ENCODE measurements around the gene TPPP. TPM values are rescaled to one million over a fixed set of nuclear protein-coding genes. Genes with fewer than 3 reads are reported as not detected.
A peak's percentile ranks its signal among the peaks of the same experiment; 100 is the strongest.
"Not testable (repeated sequence)": the region's sequence is repeated elsewhere in the genome, so short reads cannot be mapped to it uniquely, and the experiment has no call there.

TPPP gene
- total and polyA plus RNA-seq, 2 of the 13 experiments (the other 11 are each of a cell fraction or from before 2014, with no cell fraction given): 0.07 TPM; not detected in 1

DNA sequence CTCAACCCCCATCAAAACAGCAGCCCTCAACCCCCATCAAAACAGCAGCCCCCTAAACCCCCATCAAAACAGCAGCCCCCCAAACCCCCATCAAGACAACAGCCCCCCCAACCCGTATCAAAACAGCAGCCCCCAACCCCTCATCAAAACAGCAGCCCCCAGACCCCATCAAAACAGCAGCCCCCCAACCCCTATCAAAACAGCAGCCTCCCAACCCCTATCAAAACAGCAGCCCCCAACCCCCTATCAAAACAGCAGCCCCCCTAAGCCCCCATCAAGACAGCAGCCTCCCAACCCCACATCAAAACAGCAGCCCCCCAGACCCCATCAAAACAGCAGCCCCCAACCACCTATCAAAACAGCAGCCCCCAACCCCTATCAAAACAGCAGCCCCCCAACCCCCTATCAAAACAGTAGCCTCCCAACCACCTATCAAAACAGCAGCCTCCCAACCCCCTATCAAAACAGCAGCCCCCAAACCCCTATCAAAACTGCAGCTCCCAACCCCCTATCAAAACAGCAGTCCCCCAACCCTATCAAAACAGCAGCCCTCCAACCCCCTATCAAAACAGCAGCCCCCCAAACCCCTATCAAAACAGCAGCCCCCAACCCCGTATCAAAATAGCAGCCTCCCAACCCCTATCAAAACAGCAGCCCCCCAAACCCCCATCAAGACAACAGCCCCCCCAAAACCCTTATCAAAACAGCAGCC is 1.2 kb downstream of the TPPP start (continued):
- TF ChIP-seq HOXA5 (CRISPR knock-in tag; IDR thresholded peaks at IDR 0.05) (no peak), ZNF34 (CRISPR knock-in tag; IDR thresholded peaks at IDR 0.05; ENCODE audit: borderline replicate concordance) (no peak), WIZ (CRISPR knock-in tag; IDR thresholded peaks at IDR 0.05) (no peak), IKZF4 (CRISPR knock-in tag; IDR thresholded peaks at IDR 0.05; ENCODE audit: borderline replicate concordance, low read depth, not compliant biosample characterization) (no peak), FOXA1 (IDR thresholded peaks at IDR 0.05) (no peak), FOXA1 (CRISPR knock-in tag; IDR thresholded peaks at IDR 0.05) (no peak)
- TF ChIP-seq, protein P1, sequence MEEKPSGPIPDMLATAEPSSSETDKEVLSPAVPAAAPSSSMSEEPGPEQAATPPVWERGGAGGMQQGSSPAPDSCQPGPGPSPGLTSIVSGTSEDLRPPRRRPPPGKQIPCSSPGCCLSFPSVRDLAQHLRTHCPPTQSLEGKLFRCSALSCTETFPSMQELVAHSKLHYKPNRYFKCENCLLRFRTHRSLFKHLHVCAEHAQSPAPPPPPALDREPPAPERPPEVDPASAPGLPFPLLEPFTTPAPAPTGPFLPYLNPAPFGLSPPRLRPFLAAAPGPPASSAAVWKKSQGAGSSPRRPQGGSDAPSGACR (CRISPR knock-in tag; IDR thresholded peaks at IDR 0.05): no peak
- TF ChIP-seq, protein P2, sequence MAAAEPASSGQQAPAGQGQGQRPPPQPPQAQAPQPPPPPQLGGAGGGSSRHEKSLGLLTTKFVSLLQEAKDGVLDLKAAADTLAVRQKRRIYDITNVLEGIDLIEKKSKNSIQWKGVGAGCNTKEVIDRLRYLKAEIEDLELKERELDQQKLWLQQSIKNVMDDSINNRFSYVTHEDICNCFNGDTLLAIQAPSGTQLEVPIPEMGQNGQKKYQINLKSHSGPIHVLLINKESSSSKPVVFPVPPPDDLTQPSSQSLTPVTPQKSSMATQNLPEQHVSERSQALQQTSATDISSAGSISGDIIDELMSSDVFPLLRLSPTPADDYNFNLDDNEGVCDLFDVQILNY (CRISPR knock-in tag; conservative IDR thresholded peaks at IDR 0.05): no peak

DNA sequence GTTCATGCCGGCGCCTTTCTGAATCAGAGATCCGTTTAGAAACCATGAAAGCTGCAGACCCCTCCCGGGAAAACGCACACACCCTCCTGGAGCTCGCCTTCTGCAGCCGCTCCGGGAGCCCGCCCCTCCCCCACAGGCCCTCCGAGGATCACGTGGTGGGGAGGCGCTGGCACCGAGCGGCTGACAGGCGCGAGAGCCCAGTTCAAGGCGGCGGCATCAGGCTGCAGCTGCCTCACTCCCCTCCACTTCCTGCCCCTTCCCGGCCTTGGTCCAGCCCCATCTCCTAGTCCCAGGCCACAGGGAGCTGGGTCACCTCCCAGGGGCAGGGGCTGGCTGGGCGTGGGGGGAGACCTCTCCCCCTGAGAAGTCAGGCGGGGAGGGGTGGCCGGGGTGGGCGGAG is 2.1 kb downstream of the TPPP start:
- in situ Hi-C loops (cut with HindIII; ENCODE audit: extremely low pct_ligation_motif_present, low pct_unique_long_range_greater_than_20kb); H3K4me1 ChIP-seq (ENCODE audit: insufficient read depth, low read length); ATAC-seq; H3K4me2 ChIP-seq (ENCODE audit: low read depth, low read length); intact Hi-C loops (cut with micrococcal nuclease; ENCODE audit: unreplicated experiment); POLR2A ChIA-PET; CTCF ChIA-PET (ENCODE audit: low intra/inter-chr PET ratio, low total read pairs); BruUV-seq (replicated peaks); H4K20me1 ChIP-seq (ENCODE audit: insufficient read depth, low read length); H2AFZ ChIP-seq (ENCODE audit: low read length); H3K79me2 ChIP-seq (ENCODE audit: insufficient read depth, low read length); H3K36me3 ChIP-seq (replicated peaks in 1 of 2; ENCODE audit: control insufficient read depth in 1 of 2, insufficient read depth in 2 of 2, low read length in 2 of 2); H3K27ac ChIP-seq (ENCODE audit: extremely low read length, insufficient read depth, low read length); H3K9me3 ChIP-seq (ENCODE audit: low read length); FAIRE-seq; H3K4me3 ChIP-seq (replicated peaks in 1 of 3; ENCODE audit: insufficient read depth in 1 of 3, low read depth in 2 of 3, low read length in 3 of 3); H3K9ac ChIP-seq (ENCODE audit: insufficient read depth, low read depth, low read length); H3K27me3 ChIP-seq (ENCODE audit: control insufficient read depth in 1 of 2, insufficient read depth in 2 of 2, low read length in 2 of 2); DNase-seq (ENCODE audit: low spot score): not testable (repeated sequence)
- WGBS (ENCODE audit: low lambda C conversion rate): no CpG with 5 or more reads among the region's 23 CpGs

DNA sequence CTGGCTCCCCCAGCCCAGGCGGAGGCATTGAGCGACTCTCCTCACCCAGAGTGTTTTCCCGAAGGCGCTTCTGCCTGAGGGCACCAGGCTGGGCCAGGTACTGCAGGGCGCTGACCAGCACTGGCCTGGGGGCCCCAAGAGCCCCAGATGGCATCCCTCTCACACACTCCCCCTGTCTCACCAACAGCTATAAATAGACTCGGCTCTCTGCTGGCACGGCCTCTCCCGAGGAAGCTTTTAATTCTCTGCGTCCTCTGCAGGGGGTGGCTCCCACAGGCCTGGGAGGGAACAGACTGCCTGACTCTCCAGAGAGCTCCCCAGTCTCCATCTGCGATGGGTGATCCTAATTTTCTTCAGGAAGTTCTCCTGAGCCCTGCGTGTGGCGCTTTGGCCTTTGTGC is 2.9 kb downstream of the TPPP start:
- H3K4me2 ChIP-seq (ENCODE audit: low read depth, low read length); intact Hi-C loops (cut with micrococcal nuclease; ENCODE audit: unreplicated experiment); H3K9me3 ChIP-seq (ENCODE audit: low read length); CTCF ChIA-PET (ENCODE audit: low intra/inter-chr PET ratio, low total read pairs); POLR2A ChIA-PET; H3K36me3 ChIP-seq (replicated peaks in 1 of 2; ENCODE audit: control insufficient read depth in 1 of 2, insufficient read depth in 2 of 2, low read length in 2 of 2); H3K79me2 ChIP-seq (ENCODE audit: insufficient read depth, low read length); H3K27ac ChIP-seq (ENCODE audit: extremely low read length, insufficient read depth, low read length); H3K4me3 ChIP-seq (replicated peaks in 1 of 3; ENCODE audit: insufficient read depth in 1 of 3, low read depth in 2 of 3, low read length in 3 of 3); BruUV-seq (replicated peaks); H4K20me1 ChIP-seq (ENCODE audit: insufficient read depth, low read length); H2AFZ ChIP-seq (ENCODE audit: low read length); in situ Hi-C loops (cut with HindIII; ENCODE audit: extremely low pct_ligation_motif_present, low pct_unique_long_range_greater_than_20kb); H3K9ac ChIP-seq (ENCODE audit: insufficient read depth, low read depth, low read length); DNase-seq (ENCODE audit: low spot score); H3K4me1 ChIP-seq (ENCODE audit: insufficient read depth, low read length): not testable (repeated sequence)
- no CpG with 5 or more reads among the region's 12 CpGs for WGBS (ENCODE audit: low lambda C conversion rate)
- ATAC-seq (peak; percentile 44), FAIRE-seq (peak; percentile 36)
- peaks cover 0 to 11% of the 10 kb centered on the region in 2 experiments; a peak in 2 of 5 replicates for H3K27me3 ChIP-seq (ENCODE audit: control insufficient read depth in 1 of 2, insufficient read depth in 2 of 2, low read length in 2 of 2)

DNA sequence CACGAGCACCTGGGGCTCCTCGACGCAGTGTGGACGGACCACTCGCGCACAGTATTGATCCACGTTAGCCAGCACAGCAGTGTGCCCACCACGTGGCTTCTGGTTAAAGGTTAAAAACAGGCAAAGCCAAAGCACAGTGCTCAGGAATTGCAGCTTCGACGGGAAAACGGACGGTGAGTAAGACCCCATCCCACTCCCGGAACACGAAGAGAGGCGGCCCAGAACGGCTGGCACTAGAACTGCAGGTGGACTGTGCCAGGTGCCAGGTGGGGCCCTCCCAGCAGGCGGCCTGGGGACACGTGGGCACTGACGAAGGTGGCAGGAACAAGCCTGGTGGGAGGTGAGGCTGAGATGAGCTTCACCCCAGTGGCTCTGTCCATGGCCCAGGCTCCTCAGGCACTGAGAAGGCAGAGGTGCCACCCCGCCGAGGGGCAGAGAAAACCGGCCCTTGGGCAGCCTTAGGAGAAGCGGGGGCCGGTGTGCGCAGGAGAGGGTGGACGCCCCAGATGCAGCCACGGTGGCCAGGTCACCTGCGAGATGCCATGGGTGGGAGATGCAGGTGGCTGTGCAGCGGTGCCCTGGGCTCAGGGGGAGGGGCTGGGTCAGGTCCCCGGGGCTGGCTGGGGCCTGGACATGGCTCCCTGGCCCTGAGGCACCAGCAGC is 4.7 kb downstream of the TPPP start:
- WGBS (ENCODE audit: low lambda C conversion rate): 21% methylated on average over 14 of the region's 30 CpGs
- H3K9me3 ChIP-seq (ENCODE audit: low read length); H3K4me3 ChIP-seq (replicated peaks in 1 of 3; ENCODE audit: insufficient read depth in 1 of 3, low read depth in 2 of 3, low read length in 3 of 3); CTCF ChIA-PET (ENCODE audit: low intra/inter-chr PET ratio, low total read pairs); BruUV-seq (replicated peaks); H3K27ac ChIP-seq (ENCODE audit: extremely low read length, insufficient read depth, low read length); H3K79me2 ChIP-seq (ENCODE audit: insufficient read depth, low read length); H3K4me2 ChIP-seq (ENCODE audit: low read depth, low read length); ATAC-seq; H4K20me1 ChIP-seq (ENCODE audit: insufficient read depth, low read length); H2AFZ ChIP-seq (ENCODE audit: low read length); H3K4me1 ChIP-seq (ENCODE audit: insufficient read depth, low read length); FAIRE-seq; DNase-seq (ENCODE audit: low spot score); intact Hi-C loops (cut with micrococcal nuclease; ENCODE audit: unreplicated experiment); H3K36me3 ChIP-seq (replicated peaks in 1 of 2; ENCODE audit: control insufficient read depth in 1 of 2, insufficient read depth in 2 of 2, low read length in 2 of 2); H3K9ac ChIP-seq (ENCODE audit: insufficient read depth, low read depth, low read length); POLR2A ChIA-PET: not testable (repeated sequence)
- peaks cover 4 to 23% of the 10 kb centered on the region in 2 experiments; a peak in 4 of 5 replicates for H3K27me3 ChIP-seq (ENCODE audit: control insufficient read depth in 1 of 2, insufficient read depth in 2 of 2, low read length in 2 of 2)
- in situ Hi-C loops (cut with HindIII; ENCODE audit: extremely low pct_ligation_motif_present, low pct_unique_long_range_greater_than_20kb): loop anchor here (10.0 kb wide), 1 partner anchor 86 kb away; no protein-coding TSS in a partner anchor

All from HepG2 (cell line).